ENCODE data around the gene BLM.
"Not testable (repeated sequence)": the region's sequence is repeated elsewhere in the genome, so short reads cannot be mapped to it uniquely, and the experiment has no call there.

BLM gene

GRCh38 chr15:90817117-90818057 lies 100.2 kb downstream of the BLM start:
- peaks cover 17% of the 10 kb centered on the region for H3K36me3 ChIP-seq (ENCODE audit: control insufficient read depth, low read depth, low read length)
- no peak overlapping the region for H3K9ac ChIP-seq (ENCODE audit: low read length)
- H3K27ac ChIP-seq (ENCODE audit: low read length): no peak overlapping the region
- no peaks in the 10 kb centered on the region for H3K27me3 ChIP-seq (ENCODE audit: control insufficient read depth, insufficient read depth, low read length)
- H3K4me3 ChIP-seq (ENCODE audit: low read length): no peak overlapping the region
- H3K4me1 ChIP-seq (ENCODE audit: control insufficient read depth, low read depth, low read length): peaks cover 14% of the 10 kb centered on the region
- no peaks in the 10 kb centered on the region for H3K9me3 ChIP-seq (ENCODE audit: control insufficient read depth, low read depth, low read length)

DNA sequence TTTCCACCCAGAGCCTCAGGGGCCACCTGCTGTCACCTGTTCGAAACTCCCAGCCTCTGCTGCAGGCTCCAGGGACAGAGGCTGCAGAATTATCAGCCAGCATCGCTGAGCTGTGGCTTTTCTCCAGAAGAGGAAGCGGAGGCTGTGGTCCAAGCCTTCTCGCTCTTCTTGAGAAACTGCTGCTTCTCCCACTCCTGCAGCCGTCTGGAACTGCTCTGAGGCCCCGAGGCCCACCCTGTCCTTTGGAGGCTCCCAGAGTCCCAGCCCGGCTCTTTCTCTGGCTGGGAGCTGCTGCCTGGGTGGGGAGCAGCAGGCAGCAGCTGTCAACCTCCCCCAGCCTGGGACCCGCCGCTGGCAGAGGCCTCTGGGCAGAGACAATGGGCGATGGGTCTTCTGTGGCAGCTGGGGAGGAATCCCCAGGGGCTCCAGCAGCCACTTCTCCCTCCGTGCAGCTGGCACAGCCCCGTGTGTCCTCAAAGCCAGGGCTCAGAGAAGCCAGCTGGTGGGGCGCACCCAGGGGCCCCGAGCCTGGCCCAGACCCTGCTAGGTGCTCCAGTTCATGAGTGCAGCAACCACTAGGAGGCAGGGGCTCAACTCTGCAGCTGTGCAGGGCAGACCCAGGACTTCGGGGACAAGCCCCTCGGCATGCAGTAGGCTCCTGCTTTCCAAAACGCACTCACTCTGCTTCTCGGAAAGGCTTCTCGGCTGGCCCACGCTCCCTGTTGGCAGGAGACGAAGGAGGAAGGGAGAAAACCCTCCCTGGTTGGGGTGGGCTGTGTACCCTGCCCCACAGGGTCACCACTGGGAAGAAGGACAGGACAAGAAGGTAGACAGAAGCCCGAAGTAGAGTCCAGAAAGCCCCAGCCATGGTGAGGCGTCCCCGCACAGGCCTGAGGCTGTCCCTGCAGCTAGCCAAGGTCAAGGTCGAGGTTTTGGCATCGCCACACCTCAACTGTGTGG lies 101.4 kb downstream of the BLM start:
- no peak overlapping the region for H3K9ac ChIP-seq (ENCODE audit: low read length)
- H3K27ac ChIP-seq (ENCODE audit: low read length): no peak overlapping the region
- H3K36me3 ChIP-seq (ENCODE audit: control insufficient read depth, low read depth, low read length): peaks cover 8% of the 10 kb centered on the region
- no peak overlapping the region for H3K4me3 ChIP-seq (ENCODE audit: low read length)
- no peaks in the 10 kb centered on the region for H3K9me3 ChIP-seq (ENCODE audit: control insufficient read depth, low read depth, low read length)
- H3K27me3 ChIP-seq (ENCODE audit: control insufficient read depth, insufficient read depth, low read length): no peaks in the 10 kb centered on the region
- peaks cover 6% of the 10 kb centered on the region for H3K4me1 ChIP-seq (ENCODE audit: control insufficient read depth, low read depth, low read length)

- Histone ChIP-seq H3K36me3 (ENCODE audit: control insufficient read depth, low read depth, low read length) (peaks cover 8% of the 10 kb centered on the region), H3K4me3 (ENCODE audit: low read length) (no peak overlapping the region), H3K27ac (ENCODE audit: low read length) (no peak overlapping the region), H3K27me3 (ENCODE audit: control insufficient read depth, insufficient read depth, low read length) (no peaks in the 10 kb centered on the region), H3K9ac (ENCODE audit: low read length) (no peak overlapping the region), H3K9me3 (ENCODE audit: control insufficient read depth, low read depth, low read length) (no peaks in the 10 kb centered on the region), H3K4me1 (ENCODE audit: control insufficient read depth, low read depth, low read length) (no peaks in the 10 kb centered on the region)
These were observed 102.2 kb downstream of the BLM start for GRCh38 chr15:90819390-90819789.

DNA sequence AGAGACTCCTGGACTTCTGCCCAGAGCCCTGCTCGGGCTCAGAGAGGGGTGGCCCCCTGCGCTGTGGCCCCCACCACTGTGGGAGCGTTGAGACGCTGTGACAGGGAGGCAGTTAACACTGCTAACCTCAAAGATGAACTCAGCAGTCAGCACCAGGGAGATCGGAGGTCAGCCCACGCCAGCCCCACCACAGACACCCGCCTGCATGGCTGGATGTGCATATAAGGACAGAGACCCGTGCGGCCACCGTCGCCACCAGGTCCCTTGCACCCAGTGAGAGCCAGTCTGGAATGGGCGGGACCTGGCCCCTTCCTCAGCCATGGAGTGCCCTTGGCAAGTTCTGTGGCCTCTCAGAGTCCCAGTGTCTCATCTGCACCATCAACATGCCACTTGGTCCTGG lies 102.7 kb downstream of the BLM start:
- no peak overlapping the region for H3K9ac ChIP-seq (ENCODE audit: low read length)
- peaks cover 8% of the 10 kb centered on the region for H3K36me3 ChIP-seq (ENCODE audit: control insufficient read depth, low read depth, low read length)
- H3K9me3 ChIP-seq (ENCODE audit: control insufficient read depth, low read depth, low read length): no peaks in the 10 kb centered on the region
- H3K27me3 ChIP-seq (ENCODE audit: control insufficient read depth, insufficient read depth, low read length): no peaks in the 10 kb centered on the region
- H3K27ac ChIP-seq (ENCODE audit: low read length): no peak overlapping the region
- H3K4me1 ChIP-seq (ENCODE audit: control insufficient read depth, low read depth, low read length): no peaks in the 10 kb centered on the region
- H3K4me3 ChIP-seq (ENCODE audit: low read length): no peak overlapping the region

DNA sequence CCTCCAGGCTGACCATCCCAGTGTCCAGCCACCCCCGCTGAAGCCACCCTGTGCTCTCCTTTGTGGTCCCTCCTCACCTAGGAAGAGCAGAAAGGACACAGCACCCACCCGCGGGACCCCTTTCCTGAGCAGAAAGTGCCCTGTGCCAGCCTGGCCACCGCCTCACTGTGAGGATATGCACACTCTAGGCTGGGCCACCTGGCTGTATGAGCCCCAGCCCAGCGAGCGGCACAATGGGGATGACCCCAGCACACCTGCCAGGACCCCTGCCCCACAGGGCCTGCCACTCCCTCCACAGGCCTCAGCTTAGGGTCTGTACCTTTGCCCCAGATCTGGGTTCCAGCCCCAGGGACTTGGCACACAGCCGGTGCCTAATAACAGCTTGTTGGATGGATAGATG lies 103.3 kb downstream of the BLM start:
- Histone ChIP-seq H3K36me3 (ENCODE audit: control insufficient read depth, low read depth, low read length) (peaks cover 1% of the 10 kb centered on the region), H3K27me3 (ENCODE audit: control insufficient read depth, insufficient read depth, low read length) (no peaks in the 10 kb centered on the region), H3K4me3 (ENCODE audit: low read length) (no peak overlapping the region), H3K27ac (ENCODE audit: low read length) (no peak overlapping the region), H3K4me1 (ENCODE audit: control insufficient read depth, low read depth, low read length) (no peaks in the 10 kb centered on the region), H3K9ac (ENCODE audit: low read length) (no peak overlapping the region), H3K9me3 (ENCODE audit: control insufficient read depth, low read depth, low read length) (no peaks in the 10 kb centered on the region)

DNA sequence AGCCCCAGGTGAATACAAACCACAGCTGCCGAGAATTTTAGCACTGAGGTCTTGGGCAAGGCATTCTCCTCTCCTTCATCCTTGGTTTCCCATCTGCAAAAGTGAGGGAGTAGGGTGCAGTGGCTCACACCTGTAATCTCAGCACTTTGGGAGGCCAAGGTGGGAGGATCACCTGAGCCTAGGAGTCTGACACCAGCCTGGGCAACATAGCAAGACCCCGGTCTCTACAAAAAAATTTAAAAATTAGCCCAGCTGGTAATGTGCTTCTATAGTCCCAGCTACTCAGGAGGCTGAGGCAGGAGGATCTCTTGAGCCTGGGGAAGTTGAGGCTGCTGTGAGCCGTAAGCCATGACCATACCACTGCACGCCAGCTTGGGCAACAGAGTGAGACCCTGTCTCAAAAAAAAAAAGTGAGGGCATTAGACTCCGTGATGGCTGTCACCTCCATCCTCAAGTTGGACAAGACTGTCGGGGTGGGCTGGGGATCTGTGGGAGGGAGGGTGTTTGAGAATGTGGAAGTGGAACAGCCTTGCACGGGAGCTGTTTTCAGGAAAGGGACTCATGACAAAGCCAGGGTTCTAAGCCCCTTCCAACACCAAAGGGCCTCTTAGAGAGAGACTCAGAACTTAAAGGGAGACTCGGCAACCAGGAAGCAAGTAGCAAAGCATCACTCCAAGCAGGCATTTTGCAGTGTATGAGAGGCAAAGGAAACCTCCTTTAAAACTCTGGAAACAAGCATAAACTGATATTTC lies 105.2 kb downstream of the BLM start:
- no peaks in the 10 kb centered on the region for H3K4me1 ChIP-seq (ENCODE audit: control insufficient read depth, low read depth, low read length)
- H3K9ac ChIP-seq (ENCODE audit: low read length): no peak overlapping the region
- no peak overlapping the region for H3K27ac ChIP-seq (ENCODE audit: low read length)
- H3K27me3 ChIP-seq (ENCODE audit: control insufficient read depth, insufficient read depth, low read length): no peaks in the 10 kb centered on the region
- H3K9me3 ChIP-seq (ENCODE audit: control insufficient read depth, low read depth, low read length): no peaks in the 10 kb centered on the region
- no peaks in the 10 kb centered on the region for H3K36me3 ChIP-seq (ENCODE audit: control insufficient read depth, low read depth, low read length)
- H3K4me3 ChIP-seq (ENCODE audit: low read length): no peak overlapping the region

- H3K27ac ChIP-seq (ENCODE audit: low read length): no peak overlapping the region
- no peaks in the 10 kb centered on the region for H3K4me1 ChIP-seq (ENCODE audit: control insufficient read depth, low read depth, low read length)
- H3K9ac ChIP-seq (ENCODE audit: low read length): no peak overlapping the region
- H3K9me3 ChIP-seq (ENCODE audit: control insufficient read depth, low read depth, low read length): no peaks in the 10 kb centered on the region
- no peaks in the 10 kb centered on the region for H3K27me3 ChIP-seq (ENCODE audit: control insufficient read depth, insufficient read depth, low read length)
- H3K4me3 ChIP-seq (ENCODE audit: low read length): no peak overlapping the region
- H3K36me3 ChIP-seq (ENCODE audit: control insufficient read depth, low read depth, low read length): no peaks in the 10 kb centered on the region
These were observed 106.4 kb downstream of the BLM start for GRCh38 chr15:90823455-90823974.

DNA sequence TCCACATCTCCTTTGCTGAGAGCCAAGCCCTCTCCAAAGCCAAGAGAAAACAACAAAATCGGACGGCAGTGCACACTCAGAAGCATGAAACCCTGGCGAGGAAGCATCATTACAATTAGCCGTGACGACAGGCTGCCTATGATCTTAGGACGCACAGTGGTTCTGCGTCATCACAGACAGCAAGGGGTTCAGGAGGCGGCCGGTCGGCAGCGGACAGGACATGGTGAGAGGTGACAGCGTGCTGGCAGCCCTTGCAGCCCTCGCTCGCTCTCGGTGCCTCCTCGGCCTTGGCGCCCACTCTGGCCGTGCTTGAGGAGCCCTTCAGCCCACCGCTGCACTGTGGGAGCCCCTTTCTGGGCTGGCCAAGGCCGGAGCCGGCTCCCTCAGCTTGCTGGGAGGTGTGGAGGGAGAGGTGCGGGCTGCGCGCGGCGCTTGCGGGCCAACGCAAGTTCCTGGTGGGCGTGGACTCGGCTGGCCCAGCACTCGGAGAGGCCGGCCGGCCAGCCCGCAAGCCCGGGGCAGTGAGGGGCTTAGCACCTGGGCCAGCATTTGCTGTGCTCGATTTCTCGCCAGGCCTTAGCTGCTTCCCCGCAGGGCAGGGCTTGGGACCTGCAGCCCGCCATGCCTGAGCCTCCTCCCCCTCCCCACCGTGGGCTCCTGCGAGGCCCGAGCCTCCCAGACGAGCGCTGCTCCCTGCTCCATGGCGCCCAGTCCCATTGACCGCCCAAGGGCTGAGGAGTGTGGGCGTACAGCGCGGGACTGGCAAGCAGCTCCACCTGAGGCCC lies 108.2 kb downstream of the BLM start:
- not testable (repeated sequence) for H3K9ac ChIP-seq (ENCODE audit: low read length); H3K27me3 ChIP-seq (ENCODE audit: control insufficient read depth, insufficient read depth, low read length); H3K9me3 ChIP-seq (ENCODE audit: control insufficient read depth, low read depth, low read length); H3K36me3 ChIP-seq (ENCODE audit: control insufficient read depth, low read depth, low read length); H3K4me3 ChIP-seq (ENCODE audit: low read length); H3K27ac ChIP-seq (ENCODE audit: low read length); H3K4me1 ChIP-seq (ENCODE audit: control insufficient read depth, low read depth, low read length)

GRCh38 chr15:90826206-90826885 lies 109.2 kb downstream of the BLM start:
- not testable (repeated sequence) for H3K27ac ChIP-seq (ENCODE audit: low read length); H3K9me3 ChIP-seq (ENCODE audit: control insufficient read depth, low read depth, low read length); H3K36me3 ChIP-seq (ENCODE audit: control insufficient read depth, low read depth, low read length); H3K4me1 ChIP-seq (ENCODE audit: control insufficient read depth, low read depth, low read length); H3K27me3 ChIP-seq (ENCODE audit: control insufficient read depth, insufficient read depth, low read length); H3K9ac ChIP-seq (ENCODE audit: low read length); H3K4me3 ChIP-seq (ENCODE audit: low read length)

DNA sequence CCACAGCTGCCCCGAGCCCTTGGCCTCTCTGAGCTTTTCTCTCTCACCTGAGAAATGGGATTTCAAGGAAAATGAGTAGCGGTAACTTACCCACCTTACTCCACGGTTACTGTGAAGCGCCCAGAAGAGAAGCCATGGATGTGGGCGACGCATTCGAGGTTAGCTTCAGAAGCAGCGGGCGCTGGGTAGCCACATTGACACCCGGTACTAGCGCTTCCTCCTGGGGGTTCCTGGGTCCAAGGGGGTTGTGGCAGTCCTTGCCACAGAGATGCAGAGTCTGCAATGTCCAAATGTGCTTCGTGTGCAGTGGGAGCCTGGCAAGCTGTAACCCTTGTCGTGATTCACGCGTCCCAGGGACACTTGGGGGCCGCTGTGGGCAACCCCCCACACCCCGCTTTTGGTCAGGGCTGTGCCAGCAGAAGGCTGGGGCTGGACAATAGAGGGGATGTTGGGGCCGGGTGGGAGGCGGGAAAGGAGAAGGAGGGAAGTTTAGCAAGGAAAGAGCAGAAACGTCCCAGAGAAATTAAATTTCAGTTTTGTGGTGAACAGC lies 109.8 kb downstream of the BLM start:
- H3K4me1 ChIP-seq (ENCODE audit: control insufficient read depth, low read depth, low read length): no peaks in the 10 kb centered on the region
- no peak overlapping the region for H3K27ac ChIP-seq (ENCODE audit: low read length)
- H3K4me3 ChIP-seq (ENCODE audit: low read length): no peak overlapping the region
- no peaks in the 10 kb centered on the region for H3K9me3 ChIP-seq (ENCODE audit: control insufficient read depth, low read depth, low read length)
- no peak overlapping the region for H3K9ac ChIP-seq (ENCODE audit: low read length)
- H3K27me3 ChIP-seq (ENCODE audit: control insufficient read depth, insufficient read depth, low read length): no peaks in the 10 kb centered on the region
- no peaks in the 10 kb centered on the region for H3K36me3 ChIP-seq (ENCODE audit: control insufficient read depth, low read depth, low read length)
